Measurements from ENCODE around the gene BGLAP.

DNA sequence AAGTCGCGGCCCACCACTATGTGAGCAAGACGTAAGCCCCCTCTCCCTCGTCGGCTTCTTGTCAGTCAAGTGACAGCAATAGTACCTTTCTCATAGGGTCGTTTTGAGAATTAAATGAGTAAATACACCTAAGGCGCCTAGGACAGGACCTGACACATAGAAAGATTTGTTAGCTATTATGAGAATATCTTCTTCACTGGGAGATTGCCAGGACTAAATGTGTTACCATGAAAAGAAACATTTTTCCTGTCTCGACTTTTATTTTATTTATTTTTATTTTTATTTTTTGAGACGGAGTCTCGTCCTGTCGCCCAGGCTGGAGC is 28.4 kb upstream of the BGLAP start:
- TF ChIP-seq POLR2AphosphoS5 (IDR thresholded peaks at IDR 0.05; ENCODE audit: insufficient read depth, low read depth, low read length) (no peak), POLR2A (IDR thresholded peaks at IDR 0.05; ENCODE audit: low read depth, low read length) (no peak), MYC (IDR thresholded peaks at IDR 0.05; ENCODE audit: low read depth, low read length) (no peak), EZH2 (IDR thresholded peaks at IDR 0.05; ENCODE audit: borderline replicate concordance, low read depth, low read length, severe bottlenecking) (no peak), FOS (IDR thresholded peaks at IDR 0.05; ENCODE audit: borderline replicate concordance, insufficient read depth, low read length) (no peak)
- TF ChIP-seq, protein P1, sequence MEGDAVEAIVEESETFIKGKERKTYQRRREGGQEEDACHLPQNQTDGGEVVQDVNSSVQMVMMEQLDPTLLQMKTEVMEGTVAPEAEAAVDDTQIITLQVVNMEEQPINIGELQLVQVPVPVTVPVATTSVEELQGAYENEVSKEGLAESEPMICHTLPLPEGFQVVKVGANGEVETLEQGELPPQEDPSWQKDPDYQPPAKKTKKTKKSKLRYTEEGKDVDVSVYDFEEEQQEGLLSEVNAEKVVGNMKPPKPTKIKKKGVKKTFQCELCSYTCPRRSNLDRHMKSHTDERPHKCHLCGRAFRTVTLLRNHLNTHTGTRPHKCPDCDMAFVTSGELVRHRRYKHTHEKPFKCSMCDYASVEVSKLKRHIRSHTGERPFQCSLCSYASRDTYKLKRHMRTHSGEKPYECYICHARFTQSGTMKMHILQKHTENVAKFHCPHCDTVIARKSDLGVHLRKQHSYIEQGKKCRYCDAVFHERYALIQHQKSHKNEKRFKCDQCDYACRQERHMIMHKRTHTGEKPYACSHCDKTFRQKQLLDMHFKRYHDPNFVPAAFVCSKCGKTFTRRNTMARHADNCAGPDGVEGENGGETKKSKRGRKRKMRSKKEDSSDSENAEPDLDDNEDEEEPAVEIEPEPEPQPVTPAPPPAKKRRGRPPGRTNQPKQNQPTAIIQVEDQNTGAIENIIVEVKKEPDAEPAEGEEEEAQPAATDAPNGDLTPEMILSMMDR (IDR thresholded peaks at IDR 0.05; ENCODE audit: extremely low read depth in 1 of 2, insufficient read depth in 1 of 2, low read depth in 1 of 2, low read length in 2 of 2), result no peak
- TF ChIP-seq, protein P2, sequence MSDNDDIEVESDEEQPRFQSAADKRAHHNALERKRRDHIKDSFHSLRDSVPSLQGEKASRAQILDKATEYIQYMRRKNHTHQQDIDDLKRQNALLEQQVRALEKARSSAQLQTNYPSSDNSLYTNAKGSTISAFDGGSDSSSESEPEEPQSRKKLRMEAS (IDR thresholded peaks at IDR 0.05; ENCODE audit: insufficient read depth, insufficient read length), result no peak
